Esophagus squamous epithelium (tissue), 4 donors: ENCODE measurements around the gene CDK11A.

Experiments
- POLR2A ChIP-seq, 4 donors: fragments of 450-650 bp; IDR thresholded peaks; one replicate each; pipeline ENCODE4 v1.6.1; 2017; ENCODE audit warnings: antibody characterized with exemption in 4 of 4, mild to moderate bottlenecking in 4 of 4, moderate library complexity in 3 of 4
- TF ChIP-seq, protein P1 (sequence below), 6 experiments: fragments of 450-650 bp in 4 of 6; fragments of 200-600 bp in 2 of 6; sonication (generic) in 2 of 6; IDR thresholded peaks; one replicate each; pipeline ENCODE4 v1.5.1; 2016 to 2019; ENCODE audit warnings: antibody characterized with exemption in 6 of 6, mild to moderate bottlenecking in 4 of 6, moderate library complexity in 4 of 6

- TF ChIP-seq, protein P1, sequence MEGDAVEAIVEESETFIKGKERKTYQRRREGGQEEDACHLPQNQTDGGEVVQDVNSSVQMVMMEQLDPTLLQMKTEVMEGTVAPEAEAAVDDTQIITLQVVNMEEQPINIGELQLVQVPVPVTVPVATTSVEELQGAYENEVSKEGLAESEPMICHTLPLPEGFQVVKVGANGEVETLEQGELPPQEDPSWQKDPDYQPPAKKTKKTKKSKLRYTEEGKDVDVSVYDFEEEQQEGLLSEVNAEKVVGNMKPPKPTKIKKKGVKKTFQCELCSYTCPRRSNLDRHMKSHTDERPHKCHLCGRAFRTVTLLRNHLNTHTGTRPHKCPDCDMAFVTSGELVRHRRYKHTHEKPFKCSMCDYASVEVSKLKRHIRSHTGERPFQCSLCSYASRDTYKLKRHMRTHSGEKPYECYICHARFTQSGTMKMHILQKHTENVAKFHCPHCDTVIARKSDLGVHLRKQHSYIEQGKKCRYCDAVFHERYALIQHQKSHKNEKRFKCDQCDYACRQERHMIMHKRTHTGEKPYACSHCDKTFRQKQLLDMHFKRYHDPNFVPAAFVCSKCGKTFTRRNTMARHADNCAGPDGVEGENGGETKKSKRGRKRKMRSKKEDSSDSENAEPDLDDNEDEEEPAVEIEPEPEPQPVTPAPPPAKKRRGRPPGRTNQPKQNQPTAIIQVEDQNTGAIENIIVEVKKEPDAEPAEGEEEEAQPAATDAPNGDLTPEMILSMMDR (IDR thresholded peaks at IDR 0.05) = no peak
- TF ChIP-seq POLR2A (IDR thresholded peaks at IDR 0.05) = no peak
Measured at GRCh38 chr1:1752636-1753606, 28.8 kb upstream of the CDK11A start.
